IPS-18c (cell line): Measurements from ENCODE around the gene PRIMA1.

Experiments
- H3K4me3 ChIP-seq: 2 replicates; pipeline ENCODE4 v1.7.0; 2013; ENCODE audit warnings: low read depth, mild to moderate bottlenecking, low read length, moderate library complexity; ENCODE audit not compliant: insufficient read depth
- H3K9me3 ChIP-seq: one replicate; pipeline ENCODE4 v1.6.1; 2013; ENCODE audit warnings: mild to moderate bottlenecking, low read length, moderate library complexity; ENCODE audit not compliant: control insufficient read depth, insufficient read depth

PRIMA1 gene

DNA sequence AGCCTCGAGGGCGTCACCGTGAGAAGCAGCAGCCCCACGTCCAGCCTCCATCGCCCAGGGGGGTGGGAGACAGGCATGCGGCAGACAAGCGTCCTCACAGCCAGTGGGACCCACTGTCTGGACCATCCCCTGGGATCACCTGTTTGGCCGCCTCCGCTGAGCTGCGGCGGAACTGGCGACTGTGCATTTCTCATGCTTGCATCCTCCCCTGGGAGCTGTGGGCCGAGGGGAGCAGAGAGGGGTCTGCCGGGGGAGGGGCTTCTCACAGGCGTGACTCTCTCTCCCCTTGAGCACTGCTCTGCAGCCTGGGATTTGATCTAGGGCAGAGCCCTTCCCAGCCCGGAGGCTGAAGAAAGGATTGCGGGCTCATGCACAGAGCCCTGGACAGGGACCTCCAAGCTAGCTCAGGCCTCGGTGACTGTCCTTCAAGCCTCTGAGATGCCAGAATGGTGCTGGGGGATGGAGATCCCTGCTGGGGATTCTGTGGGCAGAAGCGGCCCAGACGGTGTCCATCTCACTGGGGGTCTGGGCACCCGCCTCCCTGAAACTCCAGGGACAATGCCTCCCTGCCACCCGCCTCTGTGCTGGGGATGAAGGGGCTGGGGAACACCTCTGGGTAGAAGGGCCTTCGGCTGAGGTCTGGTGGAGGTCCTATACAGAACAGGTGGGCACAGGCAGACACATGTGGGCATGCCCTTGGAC, 61.1 kb downstream of the PRIMA1 start:
- Histone ChIP-seq H3K4me3 (no peak overlapping the region), H3K9me3 (no peaks in the 10 kb centered on the region)

DNA sequence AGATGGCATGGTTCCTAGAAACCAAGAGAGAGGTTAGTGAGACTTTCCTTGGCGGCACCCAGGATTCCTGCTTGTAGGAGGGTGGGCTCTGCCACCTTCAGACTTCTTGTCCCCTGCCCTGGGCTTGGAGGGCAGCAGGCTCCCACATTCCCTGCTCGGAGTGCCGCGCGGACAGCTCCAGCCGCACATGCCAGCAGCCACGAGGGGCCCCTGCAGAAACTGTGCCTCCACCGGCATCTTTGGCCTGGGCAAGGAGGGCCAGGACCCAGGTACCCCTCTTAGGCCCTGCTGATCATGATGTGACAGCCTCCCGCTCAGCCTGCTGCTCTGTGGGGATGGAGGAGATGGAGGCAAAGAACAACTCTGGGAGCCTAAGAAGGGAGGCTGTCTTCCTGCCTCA, 62.3 kb downstream of the PRIMA1 start:
- H3K9me3 ChIP-seq: no peaks in the 10 kb centered on the region
- no peak overlapping the region for H3K4me3 ChIP-seq

DNA sequence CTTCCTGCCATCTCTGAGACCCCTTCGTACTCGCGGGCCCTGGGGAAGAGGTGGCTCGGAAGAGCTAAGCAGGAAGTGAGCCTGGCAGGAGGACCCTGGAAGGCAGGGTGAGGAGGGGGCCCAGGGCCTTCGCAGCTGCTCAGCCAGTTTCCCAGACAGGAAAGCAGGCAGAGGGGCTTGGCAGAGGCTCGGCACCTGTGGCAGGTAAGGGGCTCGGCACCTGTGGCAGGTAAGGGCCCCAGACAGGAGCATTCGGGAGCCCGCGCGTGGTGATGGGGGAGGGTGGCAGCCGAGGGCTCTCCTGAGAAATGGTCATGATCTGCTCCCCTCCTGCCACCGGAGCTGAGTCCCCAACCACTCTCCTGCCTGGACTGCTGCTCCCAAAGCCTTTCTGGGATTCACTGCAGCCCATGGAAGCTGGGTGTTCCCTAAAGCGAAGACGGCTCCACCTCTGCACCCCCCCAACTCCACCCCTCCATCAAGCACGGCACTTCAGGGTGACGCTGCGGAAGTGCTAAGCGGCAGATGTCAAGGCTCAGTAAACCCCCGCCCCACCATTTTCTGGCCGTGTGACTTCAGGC, 63.2 kb downstream of the PRIMA1 start:
- H3K9me3 ChIP-seq: no peaks in the 10 kb centered on the region
- no peak overlapping the region for H3K4me3 ChIP-seq

DNA sequence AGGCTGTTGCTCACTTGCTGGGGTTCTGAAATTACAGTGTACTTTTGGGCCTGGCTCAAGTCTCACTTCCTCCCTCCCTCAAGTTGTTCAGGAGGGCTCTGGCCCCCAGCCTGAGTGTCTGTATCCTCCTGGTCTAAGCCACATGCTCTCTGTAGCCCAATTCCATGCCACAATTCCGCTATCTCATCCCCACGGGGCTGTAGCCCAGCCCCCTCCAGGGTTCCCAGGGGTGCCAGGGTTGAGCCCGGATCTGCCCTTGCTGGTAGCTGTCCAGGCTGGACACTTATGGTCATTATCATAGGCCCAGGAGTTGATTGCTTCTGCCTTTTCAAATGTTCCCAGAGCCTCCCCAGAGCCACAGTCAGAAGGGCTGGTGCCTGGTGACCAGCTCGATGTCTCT, 65.3 kb downstream of the PRIMA1 start:
- H3K4me3 ChIP-seq: no peak overlapping the region
- H3K9me3 ChIP-seq: no peaks in the 10 kb centered on the region

DNA sequence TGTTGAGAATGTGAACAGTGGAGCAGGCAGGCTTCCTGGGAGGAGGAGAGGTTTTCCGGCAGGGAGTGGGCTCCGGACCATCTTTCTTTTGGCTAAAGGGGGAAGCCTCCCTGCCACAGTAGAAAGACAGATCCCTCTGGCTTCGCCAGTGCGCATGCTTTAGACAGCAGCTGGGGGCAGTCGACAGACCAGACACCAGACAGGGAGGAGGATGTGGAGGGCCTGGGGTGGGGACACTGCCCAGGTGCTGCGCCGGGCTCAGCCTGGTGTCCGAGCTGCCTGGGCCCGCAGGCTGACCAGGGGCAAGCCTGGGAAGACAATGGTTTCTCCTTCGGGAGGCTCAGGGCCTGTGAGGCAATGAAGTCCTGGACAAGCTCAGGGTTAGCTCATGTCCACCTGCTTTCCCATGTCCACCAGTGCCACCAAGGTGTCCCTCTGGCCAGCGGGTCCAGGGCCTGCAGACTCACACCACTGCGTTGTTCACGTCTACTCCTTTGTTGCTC, 67.3 kb downstream of the PRIMA1 start:
- H3K9me3 ChIP-seq: no peaks in the 10 kb centered on the region
- no peak overlapping the region for H3K4me3 ChIP-seq

DNA sequence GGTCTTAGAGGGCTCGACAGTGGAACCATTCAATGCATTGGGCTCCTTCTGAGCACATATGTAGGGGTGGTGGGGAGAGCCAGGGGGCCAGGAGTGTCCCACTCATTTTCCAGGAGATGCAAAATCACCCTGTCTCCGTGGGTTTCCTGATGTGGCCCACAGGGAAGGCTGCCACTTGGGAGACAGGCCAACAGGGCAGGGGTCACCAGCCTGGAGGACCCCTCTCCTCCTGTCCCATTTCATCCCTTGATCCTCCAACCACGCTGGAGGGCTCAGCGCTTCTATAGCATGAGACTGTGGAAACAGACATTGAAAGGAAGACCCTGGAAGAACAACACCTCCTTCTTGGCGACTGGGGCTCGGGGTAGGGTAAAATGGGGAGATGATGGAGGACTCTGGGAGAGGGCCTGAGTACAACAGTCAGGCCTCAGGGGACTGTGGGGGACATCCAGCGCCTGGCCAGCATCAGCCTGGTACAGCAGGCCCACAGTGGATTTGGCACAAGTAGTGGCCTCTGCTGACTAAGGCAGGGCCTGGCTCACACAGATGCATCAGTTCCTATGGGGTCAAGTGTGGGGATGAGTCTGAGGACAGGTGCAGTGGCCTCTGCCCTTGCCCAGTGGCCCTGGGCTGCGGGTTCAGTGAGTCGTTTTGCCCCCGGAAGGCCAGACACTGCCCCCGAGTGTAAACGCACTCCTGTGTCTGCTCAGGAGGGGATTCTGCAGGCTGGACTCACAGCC, 68.0 kb downstream of the PRIMA1 start:
- Histone ChIP-seq H3K9me3 (no peaks in the 10 kb centered on the region), H3K4me3 (no peak overlapping the region)

DNA sequence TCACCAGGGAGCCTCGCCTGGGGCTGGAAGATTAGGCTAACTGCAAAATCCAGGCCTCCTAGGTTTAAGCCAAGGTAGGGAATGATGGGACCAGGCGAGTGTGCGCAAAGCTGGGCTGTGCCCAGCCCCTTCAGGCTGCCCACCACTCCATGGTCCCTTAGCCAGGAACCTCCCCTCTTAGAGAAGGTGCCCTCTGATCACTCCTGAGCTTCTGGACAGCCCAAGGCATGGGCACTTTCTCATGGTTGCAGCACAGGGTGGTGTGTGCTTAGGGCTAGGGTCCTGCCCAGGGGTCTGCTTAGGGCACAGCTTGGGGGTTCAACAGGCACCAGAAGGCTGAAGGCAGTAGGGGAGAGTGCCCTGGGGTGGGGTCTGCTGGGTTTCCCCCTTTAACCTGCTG, 69.0 kb downstream of the PRIMA1 start:
- no peaks in the 10 kb centered on the region for H3K9me3 ChIP-seq
- H3K4me3 ChIP-seq: no peak overlapping the region

DNA sequence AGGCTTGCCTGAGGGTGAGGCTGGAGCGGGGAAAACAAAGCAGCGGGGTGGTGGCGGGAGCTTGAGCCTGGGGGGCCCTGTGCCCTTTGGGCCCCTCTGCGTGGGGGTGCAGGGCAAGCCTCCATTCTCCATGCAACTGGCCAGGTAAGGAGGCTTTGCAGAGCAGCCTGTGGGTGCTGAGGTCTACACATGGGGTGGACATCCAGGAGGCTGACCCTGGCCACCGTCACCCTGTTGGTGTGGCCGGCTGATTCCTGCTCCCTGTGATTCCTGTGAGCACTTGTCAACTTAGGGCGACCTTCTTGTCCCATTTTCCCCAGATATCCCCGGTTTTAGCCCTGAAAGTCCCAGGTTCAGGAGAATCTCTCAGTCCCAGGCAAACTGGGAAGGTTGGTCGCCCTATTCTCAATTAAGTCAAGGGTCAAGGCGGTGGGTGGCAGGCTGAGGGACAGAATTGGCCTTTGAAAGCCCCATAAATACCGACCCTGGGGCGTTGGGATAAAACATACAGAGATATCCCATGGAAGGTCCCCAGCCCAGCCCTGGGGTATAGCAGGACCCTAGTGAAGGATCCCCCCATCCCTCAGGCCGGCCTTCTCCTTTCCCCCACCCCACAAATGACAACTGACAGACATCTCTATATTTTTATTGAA, 70.5 kb downstream of the PRIMA1 start:
- H3K9me3 ChIP-seq: no peaks in the 10 kb centered on the region

DNA sequence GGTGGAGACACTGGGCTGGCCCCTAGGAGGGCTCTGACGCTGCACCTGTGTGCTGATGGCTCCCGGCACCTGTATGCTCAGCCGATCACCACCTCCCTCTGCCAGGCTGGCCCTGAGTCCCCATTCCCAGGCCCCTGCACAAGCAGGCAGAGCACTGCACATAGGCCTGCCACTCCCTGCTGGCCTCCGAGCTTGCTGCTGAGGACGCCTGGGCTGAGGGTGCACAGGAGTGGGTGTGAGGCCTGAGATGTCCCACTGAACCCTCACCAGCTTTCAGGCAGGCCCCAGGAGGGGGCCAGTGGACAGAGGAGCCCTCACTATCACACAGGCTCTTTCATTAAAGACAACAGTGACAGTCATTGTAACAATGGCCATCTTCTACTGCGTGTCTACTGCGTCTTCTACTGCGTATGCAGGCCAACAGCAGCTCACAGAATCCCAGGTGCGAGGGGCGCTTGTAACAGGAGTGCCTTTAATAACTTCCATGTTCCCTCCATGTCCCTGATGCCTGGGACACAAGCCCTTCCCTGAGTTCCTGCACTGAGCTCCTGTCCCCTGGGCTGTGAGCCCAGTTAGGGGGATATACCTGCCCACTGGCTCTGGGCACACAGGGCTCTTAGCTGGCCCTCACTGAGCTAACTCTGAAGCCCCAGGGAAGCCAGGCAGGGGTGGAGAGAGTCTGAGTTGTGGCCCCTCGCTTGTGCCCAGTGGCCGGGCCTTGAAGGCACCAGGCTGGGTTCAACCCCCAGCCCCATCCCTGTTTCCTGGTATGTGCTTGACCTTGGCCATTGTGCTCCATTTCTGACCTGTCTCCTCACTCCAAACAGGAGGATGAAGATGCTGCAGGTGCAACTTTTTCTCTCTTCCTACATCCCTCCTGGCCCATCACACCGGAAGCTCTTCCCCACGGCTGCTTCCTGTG, 71.3 kb downstream of the PRIMA1 start:
- H3K9me3 ChIP-seq: no peaks in the 10 kb centered on the region
- no peak overlapping the region for H3K4me3 ChIP-seq

More for the DNA sequence above, 70.5 kb downstream of the PRIMA1 start:
- no peak overlapping the region for H3K4me3 ChIP-seq

DNA sequence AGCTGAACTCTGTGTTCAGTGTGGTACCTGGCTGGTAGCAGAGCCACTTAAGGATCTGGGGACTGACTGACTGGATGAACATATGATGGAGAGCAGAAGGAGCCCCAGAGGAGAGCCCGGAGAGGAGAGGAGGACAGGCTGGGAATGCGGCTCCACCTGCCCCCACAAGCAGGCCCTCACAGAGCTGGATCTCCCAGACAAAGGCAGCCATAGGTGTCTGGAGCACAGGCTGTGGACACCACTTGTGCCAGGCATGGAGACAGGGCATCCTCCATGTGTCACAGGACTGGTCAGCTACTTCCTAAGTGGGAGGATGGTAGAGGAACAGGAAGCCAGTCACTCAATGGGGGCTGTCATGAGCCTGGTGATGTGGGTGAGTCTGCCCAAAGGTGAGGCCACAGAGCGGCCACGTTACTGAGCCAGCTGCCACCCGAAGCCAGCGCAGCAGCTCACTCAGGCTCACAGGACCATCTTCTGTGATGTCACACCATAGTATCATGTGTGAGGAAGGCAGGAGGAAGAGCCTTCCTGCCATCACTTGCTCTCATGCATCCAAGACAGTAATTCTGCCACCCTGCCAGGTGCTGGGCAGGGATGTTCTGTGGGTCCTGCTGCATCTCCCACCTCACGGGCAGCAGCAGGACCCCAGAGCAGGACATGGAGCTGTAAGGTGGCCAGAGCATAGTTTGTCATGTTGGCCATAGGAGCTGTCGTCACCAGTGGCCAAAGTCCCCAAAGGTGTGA, 72.1 kb downstream of the PRIMA1 start:
- no peak overlapping the region for H3K4me3 ChIP-seq
- no peaks in the 10 kb centered on the region for H3K9me3 ChIP-seq

DNA sequence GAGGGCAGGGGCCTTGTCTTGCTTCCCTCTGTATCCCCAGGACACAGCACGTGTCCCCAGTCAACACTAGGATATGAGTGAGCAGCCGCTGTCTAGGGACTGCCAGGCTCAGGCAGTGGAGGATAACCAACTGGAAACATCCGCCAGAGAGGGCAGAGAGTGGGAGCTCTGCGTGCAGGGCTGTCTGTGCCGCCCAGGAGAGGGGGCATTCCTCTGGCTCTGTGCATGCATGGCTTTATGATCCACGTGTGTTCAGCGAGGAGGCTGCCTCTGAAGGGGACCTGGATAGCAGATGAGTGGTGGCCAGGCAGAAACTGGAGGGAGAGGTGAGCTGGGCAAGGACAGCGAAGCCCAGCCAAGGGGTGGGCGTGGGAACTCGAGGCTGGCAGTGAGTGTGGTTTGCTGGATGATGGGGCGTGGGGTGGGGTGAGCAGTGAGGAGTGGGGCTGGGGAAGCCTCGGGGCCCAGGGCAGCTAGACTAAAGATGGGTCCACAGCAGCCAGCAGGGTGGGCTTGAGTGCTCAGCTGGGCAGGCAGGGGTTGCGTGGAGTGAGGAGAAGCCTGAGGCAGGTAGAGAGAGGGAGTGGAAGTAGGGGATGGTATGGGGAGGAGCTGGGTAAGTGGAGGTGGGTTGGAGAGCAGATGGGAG, 72.9 kb downstream of the PRIMA1 start:
- Histone ChIP-seq H3K9me3 (no peaks in the 10 kb centered on the region), H3K4me3 (no peak overlapping the region)

DNA sequence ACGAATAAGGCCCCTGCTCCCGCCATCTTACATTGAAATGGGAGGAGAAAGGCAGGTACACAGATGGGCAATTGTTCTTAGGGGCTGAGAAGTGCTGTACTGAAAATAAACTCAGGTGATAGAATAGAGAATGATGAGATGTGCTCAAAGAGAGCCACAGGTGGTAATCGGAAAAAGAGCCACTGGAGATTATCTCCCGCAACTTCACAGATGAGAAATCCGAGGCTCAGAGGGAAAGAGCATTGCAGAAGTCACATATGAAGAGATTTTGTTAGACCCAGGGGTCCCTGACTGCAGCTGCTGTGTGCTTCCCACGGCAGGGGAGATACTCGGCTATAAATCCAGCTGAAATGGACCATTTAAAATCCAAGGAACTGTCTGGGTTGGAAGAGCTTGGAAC, 73.7 kb downstream of the PRIMA1 start:
- no peak overlapping the region for H3K4me3 ChIP-seq
- H3K9me3 ChIP-seq: no peaks in the 10 kb centered on the region

DNA sequence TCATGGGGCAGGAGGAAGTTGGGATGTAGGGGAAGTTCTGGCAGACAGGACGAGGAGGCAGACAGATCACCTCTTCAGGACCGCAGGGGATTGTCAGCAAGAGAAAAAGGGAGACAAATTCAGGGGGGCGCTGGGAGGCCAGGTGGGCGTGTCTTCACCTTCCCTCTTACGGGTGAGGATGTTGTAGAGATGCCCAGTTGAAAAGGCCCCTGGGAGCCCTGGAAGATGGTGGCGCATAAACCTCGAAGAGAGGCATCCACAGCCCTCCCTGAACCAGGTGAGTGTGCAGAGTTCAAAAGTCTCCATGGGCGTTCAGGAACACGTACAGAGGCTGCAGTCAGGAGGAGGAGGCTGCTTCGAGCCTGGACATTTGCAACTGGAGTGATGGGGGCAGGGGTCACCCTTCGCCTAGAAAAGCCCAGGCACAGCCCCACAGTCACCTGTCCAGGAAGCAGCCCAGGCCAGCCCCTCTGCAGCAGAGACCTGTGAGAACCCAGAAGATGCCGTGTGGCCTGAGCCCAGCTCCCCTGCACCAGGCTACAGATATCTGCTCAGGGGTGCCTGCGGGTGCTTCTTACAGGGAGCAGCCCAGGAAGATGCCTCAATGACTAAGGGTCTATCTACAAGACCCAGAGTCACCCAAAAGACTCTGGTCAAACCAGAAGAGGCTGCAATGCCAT, 74.4 kb downstream of the PRIMA1 start:
- Histone ChIP-seq H3K4me3 (no peak overlapping the region), H3K9me3 (no peaks in the 10 kb centered on the region)

DNA sequence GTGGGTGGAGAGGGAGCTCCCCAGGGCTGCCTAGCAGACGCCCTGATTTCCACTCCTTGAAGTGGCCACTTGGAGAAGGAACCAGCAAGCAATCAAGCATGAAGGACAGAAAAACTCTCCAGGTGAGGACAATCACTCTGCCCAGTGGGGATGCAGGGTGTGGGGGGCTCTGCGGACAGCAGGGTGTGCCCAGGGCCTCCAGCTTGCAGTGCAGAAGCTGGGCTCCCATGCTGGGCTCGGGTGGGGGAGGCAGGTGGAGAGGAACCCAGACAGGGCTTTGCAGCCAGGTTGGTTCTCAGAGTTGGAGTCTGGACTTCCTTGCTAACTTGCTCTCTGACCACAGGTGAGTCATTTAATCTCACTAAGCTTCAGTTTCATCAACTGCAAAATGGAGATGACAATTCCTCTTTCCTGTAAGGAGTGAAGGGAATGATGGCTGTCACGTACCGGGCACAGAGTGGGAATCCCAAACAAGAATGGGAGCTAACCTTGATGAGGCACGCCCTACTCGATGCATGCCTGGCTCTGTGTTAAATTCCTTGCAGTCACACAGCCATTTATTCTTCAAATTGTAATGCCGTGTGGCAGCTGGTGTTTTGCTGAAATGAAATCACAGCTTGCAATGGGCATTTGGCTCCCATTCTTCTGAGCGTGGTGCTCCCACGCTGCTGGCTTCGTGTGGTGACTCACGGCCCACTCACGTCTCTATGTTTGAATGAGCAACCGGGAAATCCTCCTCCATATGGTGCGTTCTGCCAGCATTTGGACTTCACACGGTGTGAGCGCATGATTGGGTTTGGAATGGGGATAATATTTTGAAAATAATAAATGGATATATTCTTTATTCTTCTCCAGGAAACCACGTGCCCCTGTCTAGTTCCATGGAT, 75.2 kb downstream of the PRIMA1 start:
- H3K9me3 ChIP-seq: no peaks in the 10 kb centered on the region
- no peak overlapping the region for H3K4me3 ChIP-seq
